GM21423 (cell line): Measurements from ENCODE around the gene FAM156A.
A peak's percentile ranks its signal among the peaks of the same experiment; 100 is the strongest.
"Not testable (repeated sequence)": the region's sequence is repeated elsewhere in the genome, so short reads cannot be mapped to it uniquely, and the experiment has no call there.

Experiments used
- ATAC-seq: cut with Tn5 transposase; IDR thresholded peaks from one replicate; pipeline ENCODE4 v1.9.1; 2021; ENCODE audit warnings: mild to moderate bottlenecking, moderate library complexity; ENCODE audit not compliant: unreplicated experiment

Gene FAM156A

DNA sequence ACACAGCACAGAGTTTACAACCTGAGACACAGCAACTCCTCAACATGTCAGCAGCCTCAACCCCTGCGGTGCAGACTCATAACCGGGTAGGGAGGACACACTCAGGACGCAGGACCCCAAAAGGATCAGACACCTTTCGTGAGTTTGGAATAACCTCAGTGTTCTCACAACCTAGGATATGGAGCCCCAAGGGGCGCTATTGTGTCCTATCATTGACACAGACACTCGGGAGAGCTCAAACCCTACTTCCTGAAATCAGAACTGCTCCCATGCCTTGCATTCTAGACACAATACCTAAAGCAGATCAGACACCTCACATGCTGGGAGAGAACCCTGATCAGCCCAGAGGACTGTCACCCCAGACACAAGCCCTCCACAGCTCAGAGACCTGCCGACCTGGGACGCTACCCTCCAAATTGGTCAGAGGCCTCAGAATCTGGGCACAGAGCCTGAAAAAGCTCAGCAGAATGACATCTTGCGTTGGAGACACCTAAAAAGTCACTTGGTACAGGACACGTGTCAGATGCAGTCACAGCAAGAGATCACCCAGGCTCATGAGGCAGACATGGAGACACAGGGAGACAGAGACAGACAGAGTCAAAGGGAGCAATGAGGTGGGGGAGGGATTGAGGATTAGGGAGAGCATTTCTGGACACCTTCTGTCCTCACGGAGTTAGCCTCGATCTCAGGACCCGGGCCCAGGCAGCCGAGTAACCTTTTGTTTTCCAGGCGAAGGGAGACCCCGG is 8.8 kb upstream of the FAM156A start:
- ATAC-seq = not testable (repeated sequence)

DNA sequence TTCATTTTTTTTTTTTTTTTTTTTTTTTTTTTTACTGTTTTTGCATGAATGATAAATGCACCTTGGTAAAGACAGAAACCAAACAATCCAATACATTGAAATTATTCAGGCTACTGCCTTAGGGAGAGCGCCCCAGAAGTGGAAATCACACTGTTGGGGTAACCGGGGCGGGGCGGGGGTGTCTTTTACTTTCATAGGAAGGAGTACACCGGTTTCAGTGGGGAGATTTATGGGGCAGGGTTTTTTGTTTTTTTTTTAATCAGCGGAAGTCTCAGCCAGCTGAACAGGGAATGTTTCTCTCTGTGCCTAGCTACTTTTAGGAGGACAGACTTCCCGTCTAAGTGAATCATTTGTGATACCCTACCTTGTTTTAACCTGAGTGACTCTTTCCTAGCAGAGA is 643 bp upstream of the FAM156A start:
- peak; percentile 18 for ATAC-seq

DNA sequence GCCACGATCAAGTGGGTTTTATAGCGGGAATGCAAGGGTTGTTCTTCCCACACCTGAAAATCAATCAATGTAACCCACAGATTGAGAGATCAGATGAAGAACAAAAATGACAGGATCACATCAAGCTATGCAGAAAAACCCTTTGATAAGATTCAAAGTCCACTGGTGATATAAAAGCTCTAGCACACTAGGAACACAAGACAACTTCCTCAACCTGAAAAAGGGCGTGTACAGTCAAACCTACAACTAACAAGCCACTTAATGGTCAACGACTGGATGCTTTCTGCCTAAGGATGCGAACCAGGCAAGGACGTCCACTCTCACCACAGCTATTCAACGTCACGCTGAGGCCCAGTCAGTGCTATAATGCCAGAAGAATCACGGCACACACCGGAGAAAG is 8.4 kb downstream of the FAM156A start:
- ATAC-seq = not testable (repeated sequence)

DNA sequence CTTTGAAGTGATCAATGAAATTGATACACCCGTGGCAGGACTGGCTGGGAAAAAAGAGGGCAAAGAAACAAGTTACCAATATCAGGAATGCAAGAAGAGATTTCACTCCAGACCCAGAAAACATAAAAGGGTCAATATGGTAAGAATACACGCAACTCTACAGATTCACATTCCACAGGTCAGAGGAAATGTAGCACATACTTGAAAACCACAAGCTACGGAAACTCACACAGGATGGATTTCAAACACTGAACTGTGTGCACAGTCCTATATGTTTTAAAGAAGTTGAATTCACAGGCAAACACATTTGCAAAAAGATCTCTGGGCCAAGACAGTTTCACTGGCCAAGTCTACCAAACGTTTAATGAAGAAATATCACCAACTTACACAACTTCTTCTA is 9.0 kb downstream of the FAM156A start:
- ATAC-seq = not testable (repeated sequence)

DNA sequence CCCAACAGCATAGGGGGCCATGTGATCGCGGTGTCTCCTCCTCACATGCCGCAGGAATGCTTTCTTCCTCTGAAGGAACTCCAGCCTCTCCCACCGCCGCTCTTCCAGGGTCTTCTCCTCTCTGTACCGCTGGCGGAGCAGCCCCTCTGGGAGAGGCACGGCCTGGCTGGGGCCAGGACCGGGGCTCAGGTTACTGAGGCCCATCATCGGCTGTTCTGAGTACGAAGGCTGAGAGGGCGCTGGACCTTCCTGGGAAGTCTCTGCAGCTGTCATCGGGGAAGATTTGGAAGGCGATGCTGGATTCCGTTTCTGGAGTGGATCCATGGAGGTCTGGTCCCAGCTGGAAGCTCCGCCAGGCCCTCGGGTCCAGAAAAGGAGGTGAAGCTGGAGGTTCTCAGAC is 10.1 kb downstream of the FAM156A start:
- not testable (repeated sequence) for ATAC-seq

DNA sequence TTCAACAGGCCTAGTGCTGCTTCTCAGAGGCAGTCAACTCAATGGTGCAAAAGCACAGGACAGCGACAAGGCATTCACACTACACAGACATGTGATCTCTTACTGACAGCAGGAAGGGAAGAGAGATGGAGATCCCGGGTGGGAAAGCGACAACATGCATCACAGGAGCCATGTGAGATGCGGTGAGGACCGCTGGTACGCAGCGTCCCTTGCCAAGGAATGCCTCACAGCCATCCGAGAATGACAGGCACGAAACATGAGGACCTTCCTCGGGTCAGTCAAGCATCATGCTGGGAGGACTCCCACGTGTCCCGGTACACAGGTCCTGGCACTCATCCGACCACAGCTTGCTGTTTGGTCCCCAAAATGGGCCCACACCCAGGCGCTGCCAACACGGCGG is 10.8 kb downstream of the FAM156A start:
- ATAC-seq = not testable (repeated sequence)

DNA sequence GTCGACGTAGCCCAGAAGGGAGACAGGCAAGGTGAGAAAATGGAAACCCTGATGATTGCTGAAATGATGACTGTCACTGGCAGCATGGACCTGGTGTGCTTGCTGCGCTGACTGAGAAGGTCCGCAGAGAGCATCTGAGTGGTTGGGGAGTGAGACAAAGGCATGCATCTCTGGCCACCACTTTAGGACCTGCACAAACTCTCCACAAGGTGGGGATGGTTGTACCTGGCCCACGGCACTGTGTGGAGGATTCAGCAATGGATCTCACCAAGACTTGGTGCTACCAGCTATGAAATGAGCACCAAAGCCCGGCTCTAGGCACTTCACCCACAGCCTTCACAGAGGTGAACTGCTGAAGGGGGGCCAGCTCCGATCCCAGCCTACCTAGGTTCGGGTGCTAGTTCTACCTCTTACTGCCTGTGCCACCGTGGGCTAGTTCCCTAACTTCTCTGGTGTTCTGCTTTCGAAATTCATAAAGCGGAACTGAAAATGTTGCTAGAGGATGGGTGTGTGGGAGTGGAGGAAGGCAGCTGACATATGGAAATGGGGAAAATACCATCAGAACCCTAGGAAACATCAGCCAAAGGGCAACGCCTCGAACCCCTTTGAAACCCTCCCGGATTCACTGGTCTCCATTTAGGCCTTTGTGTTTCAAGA is 12.4 kb downstream of the FAM156A start:
- not testable (repeated sequence) for ATAC-seq

DNA sequence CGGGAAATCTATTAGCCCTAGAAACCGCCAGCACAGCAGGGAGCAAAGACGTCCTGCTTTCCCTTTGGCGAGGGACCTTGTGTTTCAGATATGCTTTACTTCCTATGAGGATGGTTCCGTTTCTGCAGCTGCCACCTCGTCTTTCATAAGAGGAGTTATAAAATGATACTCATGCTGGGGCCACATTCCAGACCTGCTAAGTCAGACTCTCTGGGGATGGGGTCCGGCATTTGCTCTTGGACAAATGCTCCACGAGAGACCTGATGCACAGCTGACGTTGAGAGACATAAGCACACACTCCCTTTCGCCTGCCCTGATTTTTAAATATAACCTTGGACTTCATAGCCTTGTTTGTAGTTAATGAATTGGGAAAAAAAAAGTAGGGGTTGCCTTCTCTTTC is 16.6 kb downstream of the FAM156A start:
- ATAC-seq = not testable (repeated sequence)

DNA sequence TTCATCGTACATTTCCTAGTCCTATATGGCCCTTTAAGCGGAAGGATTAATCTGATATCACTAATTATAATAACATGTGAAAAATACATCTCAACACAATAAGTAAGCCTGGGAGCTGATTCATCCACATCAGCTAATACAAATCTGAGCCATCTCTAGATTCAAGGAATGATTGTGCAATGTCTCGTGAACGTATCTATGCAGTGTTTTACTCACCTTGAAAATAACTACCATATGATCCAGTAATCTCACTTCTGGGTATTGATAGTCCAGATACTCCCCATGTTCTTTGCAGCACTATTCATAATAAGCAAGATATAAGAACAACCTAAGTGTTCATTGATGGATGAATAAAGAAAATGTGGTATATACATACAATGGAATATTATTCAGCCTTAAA is 17.6 kb downstream of the FAM156A start:
- not testable (repeated sequence) for ATAC-seq

DNA sequence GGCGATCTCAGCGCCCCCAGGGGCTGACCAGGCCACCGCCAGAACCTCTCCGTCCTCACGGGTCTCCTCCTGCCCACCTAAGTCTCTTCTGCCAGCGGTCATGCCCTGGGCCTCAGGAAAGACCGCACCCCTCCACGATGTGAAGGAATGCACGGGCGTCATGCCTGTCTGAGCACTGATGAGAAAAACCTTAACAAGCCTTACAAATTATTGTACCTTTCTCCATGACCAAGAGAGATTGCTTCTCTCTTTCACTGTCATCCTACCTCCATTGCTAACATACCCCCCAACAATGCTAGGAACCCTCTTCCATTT is 22.9 kb downstream of the FAM156A start:
- not testable (repeated sequence) for ATAC-seq

DNA sequence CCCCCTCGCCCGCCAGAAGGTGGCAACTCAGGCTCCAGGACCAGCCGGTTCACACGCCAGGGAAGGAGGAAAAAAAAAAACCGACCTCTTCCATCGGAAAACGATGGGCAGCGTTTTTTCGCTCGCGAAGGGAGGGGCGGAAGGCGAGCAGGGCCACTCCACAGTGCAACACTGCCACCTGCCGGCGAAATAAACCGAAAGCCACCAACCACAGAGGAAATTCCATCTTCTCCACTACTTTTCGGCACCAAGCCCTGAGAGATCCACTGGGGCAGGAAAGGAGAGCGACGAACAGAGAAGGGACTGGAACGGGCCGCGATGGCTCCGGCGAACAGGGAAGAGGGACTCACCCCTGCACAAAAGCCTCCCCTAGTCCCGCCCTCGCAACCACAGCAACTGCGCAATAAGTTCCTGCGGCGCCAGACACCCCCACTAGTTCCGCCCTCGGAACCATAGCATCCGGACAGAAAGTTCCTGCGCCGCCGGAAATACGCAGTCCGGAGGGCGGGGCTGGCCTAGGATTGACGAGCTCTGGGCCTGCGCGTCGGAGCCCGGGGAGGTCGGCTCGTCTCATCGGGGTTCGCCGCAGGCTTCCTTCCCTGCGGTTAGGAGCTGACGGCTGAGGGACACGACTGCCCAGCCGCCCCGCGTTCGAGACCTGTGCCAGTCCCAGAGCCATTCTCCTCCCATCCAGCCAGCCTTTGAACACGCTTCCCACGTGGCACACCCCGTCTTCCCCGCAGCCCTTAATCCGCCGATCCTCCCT is 23.4 kb downstream of the FAM156A start:
- peak; percentile 87 for ATAC-seq

DNA sequence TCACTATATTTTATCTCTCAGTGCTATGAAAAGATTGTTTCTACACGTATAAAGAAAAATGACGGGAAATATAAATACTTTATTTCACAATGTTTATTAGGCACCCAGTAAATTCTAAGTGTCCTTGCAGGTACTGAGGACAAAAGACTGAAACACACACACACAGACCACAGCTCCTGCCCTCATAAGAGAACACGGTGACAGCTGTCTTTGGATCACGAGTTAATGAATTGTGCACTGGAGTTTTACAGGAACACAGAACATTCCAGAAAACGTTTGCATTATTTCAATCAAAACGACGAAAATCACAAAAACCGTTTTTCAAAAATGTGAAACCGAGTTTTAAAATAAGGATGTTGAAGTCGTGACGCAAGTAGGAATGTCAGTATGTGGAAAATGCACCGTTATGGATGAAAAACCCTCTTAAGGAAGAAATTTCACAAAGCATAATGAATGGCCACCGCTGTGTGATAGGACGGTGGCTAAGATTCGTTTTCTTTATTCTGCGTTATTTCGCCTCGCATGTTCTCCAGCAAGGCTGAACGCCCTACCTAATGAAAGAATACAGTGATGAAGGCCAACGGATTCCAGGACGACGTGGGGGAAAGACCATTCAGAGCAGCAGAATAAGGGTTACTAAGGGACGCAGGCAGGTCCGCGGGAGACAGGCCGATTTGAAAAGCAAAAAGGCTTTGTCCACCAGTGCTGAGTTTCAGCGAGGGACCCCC is 24.2 kb downstream of the FAM156A start:
- peak; percentile 14 for ATAC-seq

DNA sequence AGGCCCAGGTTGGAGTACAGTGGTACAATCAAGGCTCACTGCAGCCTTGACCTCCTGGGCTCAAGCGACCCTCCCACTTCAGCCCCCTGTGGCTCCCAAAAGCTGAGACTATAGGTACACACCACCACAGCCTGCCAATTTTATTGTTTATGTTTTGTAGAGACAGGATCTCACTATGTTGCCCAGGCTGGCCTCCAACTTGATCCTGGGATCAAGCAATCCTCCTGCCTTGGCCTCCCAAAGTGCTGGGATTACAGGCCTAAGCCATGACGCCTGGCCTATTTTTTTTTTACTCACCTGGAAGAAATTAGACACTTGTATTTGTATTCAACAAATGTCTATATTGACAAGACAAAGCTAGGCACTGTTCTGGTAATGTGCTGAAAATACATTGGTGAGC is 25.1 kb downstream of the FAM156A start:
- no peak for ATAC-seq

DNA sequence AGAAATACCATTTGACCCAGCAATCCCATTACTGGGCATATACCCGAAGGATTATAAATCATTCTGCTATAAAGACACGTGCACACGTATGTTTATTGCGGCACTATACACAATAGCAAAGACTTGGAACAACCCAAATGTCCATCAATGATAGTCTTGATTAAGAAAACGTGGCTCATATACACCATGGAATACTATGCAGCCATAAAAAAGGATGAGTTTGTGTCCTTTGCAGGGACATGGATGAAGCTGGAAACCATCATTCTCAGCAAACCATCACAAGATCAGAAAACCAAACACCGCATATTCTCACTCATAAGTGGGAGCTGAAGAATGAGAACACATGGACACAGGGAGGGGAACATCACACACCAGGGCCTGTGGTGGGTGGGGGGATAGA is 28.1 kb downstream of the FAM156A start:
- not testable (repeated sequence) for ATAC-seq

DNA sequence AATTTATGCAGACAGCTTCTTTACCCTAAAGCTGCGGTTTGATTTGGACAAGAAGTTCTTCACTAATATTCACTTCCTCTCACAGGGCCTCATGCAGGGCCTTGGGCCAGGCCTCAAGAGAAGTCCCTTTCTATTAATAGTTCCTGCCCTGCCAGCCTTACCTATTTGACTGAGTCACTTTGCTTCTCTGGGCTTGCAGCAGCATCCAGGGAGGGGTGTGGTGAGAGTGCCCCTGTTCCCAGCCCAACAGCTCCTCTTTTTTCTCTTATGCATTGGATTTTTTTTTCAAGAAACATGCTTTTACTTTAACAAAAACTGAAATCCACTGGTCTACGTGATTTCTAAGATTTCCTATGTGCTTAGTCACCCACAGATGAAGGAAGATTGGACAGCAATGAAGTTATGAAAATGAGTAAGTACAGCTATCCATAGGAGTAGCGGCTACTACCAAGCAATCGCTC is 34.5 kb downstream of the FAM156A start:
- peak; percentile 57 for ATAC-seq

DNA sequence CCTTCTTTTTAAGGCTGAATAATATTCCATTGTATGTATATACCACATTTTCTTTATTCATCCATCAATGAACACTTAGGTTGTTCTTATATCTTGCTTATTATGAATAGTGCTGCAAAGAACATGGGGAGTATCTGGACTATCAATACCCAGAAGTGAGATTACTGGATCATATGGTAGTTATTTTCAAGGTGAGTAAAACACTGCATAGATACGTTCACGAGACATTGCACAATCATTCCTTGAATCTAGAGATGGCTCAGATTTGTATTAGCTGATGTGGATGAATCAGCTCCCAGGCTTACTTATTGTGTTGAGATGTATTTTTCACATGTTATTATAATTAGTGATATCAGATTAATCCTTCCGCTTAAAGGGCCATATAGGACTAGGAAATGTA is 43.6 kb downstream of the FAM156A start:
- not testable (repeated sequence) for ATAC-seq

DNA sequence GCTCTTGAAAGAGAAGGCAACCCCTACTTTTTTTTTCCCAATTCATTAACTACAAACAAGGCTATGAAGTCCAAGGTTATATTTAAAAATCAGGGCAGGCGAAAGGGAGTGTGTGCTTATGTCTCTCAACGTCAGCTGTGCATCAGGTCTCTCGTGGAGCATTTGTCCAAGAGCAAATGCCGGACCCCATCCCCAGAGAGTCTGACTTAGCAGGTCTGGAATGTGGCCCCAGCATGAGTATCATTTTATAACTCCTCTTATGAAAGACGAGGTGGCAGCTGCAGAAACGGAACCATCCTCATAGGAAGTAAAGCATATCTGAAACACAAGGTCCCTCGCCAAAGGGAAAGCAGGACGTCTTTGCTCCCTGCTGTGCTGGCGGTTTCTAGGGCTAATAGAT is 44.6 kb downstream of the FAM156A start:
- not testable (repeated sequence) for ATAC-seq

DNA sequence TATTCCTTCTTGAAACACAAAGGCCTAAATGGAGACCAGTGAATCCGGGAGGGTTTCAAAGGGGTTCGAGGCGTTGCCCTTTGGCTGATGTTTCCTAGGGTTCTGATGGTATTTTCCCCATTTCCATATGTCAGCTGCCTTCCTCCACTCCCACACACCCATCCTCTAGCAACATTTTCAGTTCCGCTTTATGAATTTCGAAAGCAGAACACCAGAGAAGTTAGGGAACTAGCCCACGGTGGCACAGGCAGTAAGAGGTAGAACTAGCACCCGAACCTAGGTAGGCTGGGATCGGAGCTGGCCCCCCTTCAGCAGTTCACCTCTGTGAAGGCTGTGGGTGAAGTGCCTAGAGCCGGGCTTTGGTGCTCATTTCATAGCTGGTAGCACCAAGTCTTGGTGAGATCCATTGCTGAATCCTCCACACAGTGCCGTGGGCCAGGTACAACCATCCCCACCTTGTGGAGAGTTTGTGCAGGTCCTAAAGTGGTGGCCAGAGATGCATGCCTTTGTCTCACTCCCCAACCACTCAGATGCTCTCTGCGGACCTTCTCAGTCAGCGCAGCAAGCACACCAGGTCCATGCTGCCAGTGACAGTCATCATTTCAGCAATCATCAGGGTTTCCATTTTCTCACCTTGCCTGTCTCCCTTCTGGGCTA is 48.9 kb downstream of the FAM156A start:
- ATAC-seq = not testable (repeated sequence)

DNA sequence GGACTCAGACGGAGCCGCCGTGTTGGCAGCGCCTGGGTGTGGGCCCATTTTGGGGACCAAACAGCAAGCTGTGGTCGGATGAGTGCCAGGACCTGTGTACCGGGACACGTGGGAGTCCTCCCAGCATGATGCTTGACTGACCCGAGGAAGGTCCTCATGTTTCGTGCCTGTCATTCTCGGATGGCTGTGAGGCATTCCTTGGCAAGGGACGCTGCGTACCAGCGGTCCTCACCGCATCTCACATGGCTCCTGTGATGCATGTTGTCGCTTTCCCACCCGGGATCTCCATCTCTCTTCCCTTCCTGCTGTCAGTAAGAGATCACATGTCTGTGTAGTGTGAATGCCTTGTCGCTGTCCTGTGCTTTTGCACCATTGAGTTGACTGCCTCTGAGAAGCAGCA is 50.4 kb downstream of the FAM156A start:
- ATAC-seq = not testable (repeated sequence)

DNA sequence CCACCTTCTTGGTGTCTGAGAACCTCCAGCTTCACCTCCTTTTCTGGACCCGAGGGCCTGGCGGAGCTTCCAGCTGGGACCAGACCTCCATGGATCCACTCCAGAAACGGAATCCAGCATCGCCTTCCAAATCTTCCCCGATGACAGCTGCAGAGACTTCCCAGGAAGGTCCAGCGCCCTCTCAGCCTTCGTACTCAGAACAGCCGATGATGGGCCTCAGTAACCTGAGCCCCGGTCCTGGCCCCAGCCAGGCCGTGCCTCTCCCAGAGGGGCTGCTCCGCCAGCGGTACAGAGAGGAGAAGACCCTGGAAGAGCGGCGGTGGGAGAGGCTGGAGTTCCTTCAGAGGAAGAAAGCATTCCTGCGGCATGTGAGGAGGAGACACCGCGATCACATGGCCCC is 51.2 kb downstream of the FAM156A start:
- ATAC-seq = not testable (repeated sequence)

DNA sequence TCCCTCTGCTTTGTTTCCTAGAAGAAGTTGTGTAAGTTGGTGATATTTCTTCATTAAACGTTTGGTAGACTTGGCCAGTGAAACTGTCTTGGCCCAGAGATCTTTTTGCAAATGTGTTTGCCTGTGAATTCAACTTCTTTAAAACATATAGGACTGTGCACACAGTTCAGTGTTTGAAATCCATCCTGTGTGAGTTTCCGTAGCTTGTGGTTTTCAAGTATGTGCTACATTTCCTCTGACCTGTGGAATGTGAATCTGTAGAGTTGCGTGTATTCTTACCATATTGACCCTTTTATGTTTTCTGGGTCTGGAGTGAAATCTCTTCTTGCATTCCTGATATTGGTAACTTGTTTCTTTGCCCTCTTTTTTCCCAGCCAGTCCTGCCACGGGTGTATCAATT is 52.2 kb downstream of the FAM156A start:
- not testable (repeated sequence) for ATAC-seq
